Heart right ventricle (tissue), 16 donors: ENCODE data around the gene SH3TC1. TPM values are rescaled to one million over a fixed set of nuclear protein-coding genes. Genes with fewer than 3 reads are reported as not detected.

Experiments used
- ATAC-seq, 8 donors: fragments of 200-7000 bp; cut with Tn5 transposase; one replicate each; pipeline ENCODE4 v1.9.1; 2020; ENCODE audit warnings: mild to moderate bottlenecking in 8 of 8, moderate library complexity in 8 of 8, moderate number of reproducible peaks in 1 of 8
- DNase-seq, 2 donors: peaks; one replicate each; pipeline ENCODE4 v3.0.0-alpha.2; 2020
- H3K27ac ChIP-seq, 10 donors: fragments of 200-600 bp; sonication (generic) in 2 of 10; one replicate each; pipeline versions ENCODE4 v1.5.0 to v1.8.0; 2020 to 2022; ENCODE audit warnings: mild to moderate bottlenecking in 3 of 10
- H3K27me3 ChIP-seq, 7 donors: fragments of 200-600 bp; one replicate each; pipeline ENCODE4 v1.8.0; 2021 to 2022; ENCODE audit warnings: mild to moderate bottlenecking in 2 of 7
- H3K36me3 ChIP-seq, 9 donors: fragments of 200-600 bp; sonication (generic) in 1 of 9; one replicate each; pipeline versions ENCODE4 v1.5.0 to v1.8.0; 2020 to 2022; ENCODE audit warnings: mild to moderate bottlenecking in 2 of 9
- H3K4me1 ChIP-seq, 9 donors: fragments of 200-600 bp; sonication (generic) in 1 of 9; one replicate each; pipeline versions ENCODE4 v1.5.0 to v1.8.0; 2020 to 2022; ENCODE audit warnings: mild to moderate bottlenecking in 4 of 9
- H3K4me3 ChIP-seq, 10 donors: fragments of 200-600 bp; sonication (generic) in 2 of 10; one replicate each; pipeline versions ENCODE4 v1.5.0 to v1.8.0; 2020 to 2022; ENCODE audit warnings: mild to moderate bottlenecking in 7 of 10, moderate library complexity in 2 of 10
- H3K9me3 ChIP-seq, 11 donors: fragments of 200-600 bp in 10 of 11; sonication (generic) in 2 of 11; one replicate each; pipeline versions ENCODE4 v1.5.0 to v1.8.0; 2013 to 2022; ENCODE audit warnings: mild to moderate bottlenecking in 2 of 11, control low read depth in 1 of 11, moderate library complexity in 1 of 11
- CTCF ChIP-seq, 9 donors: fragments of 200-600 bp; sonication (generic) in 2 of 9; IDR thresholded peaks; one replicate each; pipeline versions ENCODE4 v1.5.0 to v1.8.0; 2021 to 2022; ENCODE audit warnings: antibody characterized with exemption in 9 of 9, mild to moderate bottlenecking in 5 of 9, moderate library complexity in 1 of 9
- WGBS, 2 donors: extraction: QIAGEN DNeasy Blood & Tissue Kit; methylation state at CpG; one replicate each; pipeline ENCODE4 v1.1.7; 2013; ENCODE audit warnings: inconsistent platforms in 1 of 2; 5-methylcytosine and 5-hydroxymethylcytosine counted together
- intact Hi-C, 10 donors: fragments of 100-400 bp; cut with DNase I; formaldehyde crosslinking; loops; one replicate each; pipeline versions ENCODE4 v1.11.1 to v1.14.2; 2022
- polyA plus RNA-seq, 2 donors: library from polyadenylated mRNA; stranded (reverse); fragments of 200-250 nt; gene quantifications; one replicate each; pipeline ENCODE4 v1.2.3, GENCODE V29; 2013
- total RNA-seq, 10 donors: library from RNA; stranded (reverse); fragmentation: NEBNext Ultra II Directional in 3 of 10; extraction: Animal tissue kit (Norgen Biotek cat#: 25700) in 3 of 10; gene quantifications; one replicate each; pipeline versions ENCODE4 v1.2.1 to v1.2.4, GENCODE V29; 2021 to 2023
- donor health status: Arrhythmogenic right ventricular cardiomyopathy.
- donor health status: ischemic (EF 13 %, LVEDD 7.1; RV severe dilation, severe dysfunction).
- donor health status: healthy with polysubstance abuse.
- donor health status: DM: no; HTN: yes; CAD: no.
- donor health status: DM: no; HTN: no; CAD: no.
- donor health status: ischemic (EF 25% LVEDD 6.9; RV normal size, moderate dysfunction).
- donor health status: ischemic (EF 25% LVEDD 5.7; RV mildly dilated, moderate dysfunction).
- donor health status: healthy.
- donor health status: DM: yes; HTN: yes; CAD: no.
- donor health status: Ischemic cardiomyopathy.
- donor health status: ischemic (EF 35%, LVEDD 5.7; RV mildly dilated, moderate dysfunction).
- donor health status: nonischemic (EF 11% LVEDD 7.7; RV severe dilation, severe dysfunction).
- donor health status: DM: yes; HTN: yes; CAD: no.
- donor health status: PGD.
- donor health status: ischemic (EF 29% LVEDD 5.4; RV normal size, mild dysfunction).
- donor health status: nonischemic (EF 23%, LVEDD 6.1; RV moderate dilation, normal function).

SH3TC1 gene
- total and polyA plus RNA-seq, 12 donors: 7.4 to 22.8 (median 11.2) TPM

DNA sequence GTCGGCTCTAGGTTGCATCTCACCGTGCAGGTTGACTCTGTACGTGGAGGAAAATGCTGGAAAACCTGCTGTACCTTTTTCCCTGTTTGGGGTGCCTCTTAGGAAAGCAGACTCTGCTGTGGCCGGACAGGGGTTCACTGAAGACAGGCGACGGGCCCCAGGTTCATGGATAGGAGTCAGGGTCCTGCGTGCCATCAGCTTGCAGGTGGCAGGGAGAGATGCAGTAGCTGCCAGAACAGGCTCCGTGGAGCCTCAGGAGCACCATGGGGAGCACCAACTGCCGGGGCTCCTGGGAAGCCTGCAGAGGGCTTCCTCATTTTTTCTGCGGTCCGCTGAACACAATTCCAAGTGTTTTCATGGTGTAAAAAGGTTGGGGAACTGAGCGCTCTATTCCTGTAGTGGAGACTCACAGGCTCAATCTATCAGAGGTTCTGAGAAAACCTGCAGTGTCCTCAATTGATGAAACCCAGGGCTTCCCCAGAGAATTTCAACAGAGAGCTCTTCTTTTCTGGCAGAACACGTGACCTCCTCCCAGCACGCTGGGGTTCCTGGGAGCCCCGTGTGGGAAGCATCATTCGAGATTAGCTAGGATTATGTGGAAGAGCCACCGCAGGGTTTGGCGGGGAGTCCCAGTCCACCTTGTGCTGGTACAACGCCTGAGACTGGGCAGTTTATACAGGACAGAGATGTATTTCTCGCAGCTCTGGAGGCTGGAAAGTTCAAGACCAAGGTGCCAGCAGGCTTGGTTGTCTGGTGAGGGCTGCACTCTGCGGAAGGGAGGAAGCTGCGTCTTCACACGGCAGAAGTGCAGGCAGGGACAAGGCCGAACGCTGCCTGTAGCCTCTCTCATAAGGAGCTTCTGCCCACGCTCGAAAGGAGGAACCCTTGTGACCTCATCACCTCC lies 72.1 kb downstream of the SH3TC1 start:
- H3K9me3 ChIP-seq: no peaks in the 10 kb centered on the region
- peak in 1 of 2 donors; percentile 12 for DNase-seq
- no peak for TF ChIP-seq CTCF (IDR thresholded peaks at IDR 0.05)
- WGBS, 2 donors: 76 to 79% methylated on average over 27 of the region's 27 CpGs
- peak overlapping the region; percentile 19 to 64 (median 54) for H3K4me3 ChIP-seq
- peaks cover 52 to 88% (median 66%) of the 10 kb centered on the region in 9 donors for H3K4me1 ChIP-seq
- H3K36me3 ChIP-seq: no peaks in the 10 kb centered on the region
- ATAC-seq: no peak
- peaks cover 0 to 17% (median 0%) of the 10 kb centered on the region in 7 donors for H3K27me3 ChIP-seq
- H3K27ac ChIP-seq: peak overlapping the region in 9 of 10 donors; percentile 19 to 86 (median 72)
- intact Hi-C loops: loop anchor here in 4 of 10 donors (5.0 to 10.0 kb wide), 3 partner anchors 46 to 134 kb away; no protein-coding TSS in a partner anchor

DNA sequence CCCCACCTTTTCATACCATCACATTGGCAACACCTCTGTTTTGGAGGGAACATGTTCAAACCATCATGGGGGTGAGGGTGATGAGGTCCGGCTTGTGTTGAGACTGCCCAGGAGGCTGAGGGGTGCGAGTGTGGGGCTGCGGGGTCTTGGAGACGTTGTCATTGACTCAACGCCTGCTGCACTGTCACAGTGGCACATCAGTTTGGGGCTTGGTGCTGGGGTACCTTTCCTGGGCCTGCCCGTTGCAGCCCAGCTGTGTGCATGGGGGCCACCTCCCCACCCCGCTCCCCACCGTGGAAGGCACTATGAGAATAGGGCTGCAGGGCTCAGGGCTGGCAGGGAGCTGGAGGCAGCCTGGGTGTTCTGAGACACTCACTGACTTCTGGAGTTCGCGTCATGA lies 72.7 kb downstream of the SH3TC1 start:
- Histone ChIP-seq H3K36me3 (no peaks in the 10 kb centered on the region), H3K27ac (peak overlapping the region in 8 of 10 donors; percentile 1 to 86 (median 74)), H3K9me3 (no peaks in the 10 kb centered on the region), H3K4me3 (peak overlapping the region in 9 of 10 donors; percentile 48 to 64 (median 55)), H3K27me3 (peaks cover 0 to 17% (median 0%) of the 10 kb centered on the region in 7 donors), H3K4me1 (peaks cover 57 to 90% (median 69%) of the 10 kb centered on the region in 9 donors)
- intact Hi-C loops: loop anchor here in 5 of 10 donors (2.0 to 10.0 kb wide), 4 partner anchors 45 to 133 kb away; no protein-coding TSS in a partner anchor
- WGBS, 2 donors: 88 to 89% methylated on average over 10 of the region's 10 CpGs
- DNase-seq (no peak), ATAC-seq (no peak)
- no peak for TF ChIP-seq CTCF (IDR thresholded peaks at IDR 0.05)

DNA sequence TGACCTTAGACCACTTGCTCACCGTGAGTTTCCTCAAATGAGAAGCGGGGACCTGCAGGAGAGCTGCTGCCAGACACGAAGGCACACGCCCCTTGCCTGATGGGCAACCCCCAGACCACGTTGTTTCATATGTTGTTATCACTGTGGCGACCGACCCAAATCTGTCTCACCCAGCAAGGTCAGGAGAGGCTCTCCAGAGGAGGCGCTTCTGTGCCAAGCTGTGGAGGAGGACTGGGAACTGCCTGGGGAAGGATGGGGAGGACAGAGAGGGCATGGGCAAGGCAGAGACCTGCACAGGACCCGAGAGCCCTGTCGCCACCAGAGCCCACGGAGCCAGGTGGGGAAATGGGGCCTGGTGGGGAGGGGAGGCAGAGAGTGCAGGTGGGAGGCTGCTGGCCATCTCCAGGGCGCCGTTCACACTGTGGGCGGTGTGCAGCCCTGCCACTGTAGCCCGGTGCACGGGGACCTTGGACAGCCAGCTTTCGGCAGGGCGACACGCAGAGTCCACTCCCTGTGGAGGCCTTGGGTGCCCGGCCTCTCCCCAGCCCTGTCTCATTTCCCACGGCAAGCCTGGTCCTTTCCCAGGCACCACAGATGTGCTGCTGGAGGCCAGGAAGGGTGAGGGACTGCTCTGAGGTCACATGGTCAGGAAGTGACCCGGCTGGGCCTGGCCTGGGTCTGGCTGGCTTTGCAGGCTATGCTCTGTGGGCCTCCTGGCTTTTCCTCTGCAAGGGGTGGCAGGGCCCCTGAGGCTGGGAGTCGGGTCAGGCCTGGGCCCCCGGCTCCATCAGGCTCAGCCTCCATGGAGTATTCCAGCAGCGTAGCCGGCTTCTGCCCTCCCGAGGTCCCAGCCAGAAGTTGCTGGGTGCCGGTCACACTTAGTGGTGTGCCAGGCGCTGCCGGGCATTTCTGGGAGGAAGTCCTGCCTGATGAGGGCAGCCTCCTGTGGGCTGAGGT lies 73.7 kb downstream of the SH3TC1 start:
- H3K4me1 ChIP-seq: peaks cover 58 to 90% (median 69%) of the 10 kb centered on the region in 9 donors
- whole genome bisulfite sequencing, 2 donors: 39 to 46% methylated on average over 30 of the region's 30 CpGs
- no peaks in the 10 kb centered on the region for H3K9me3 ChIP-seq
- DNase-seq (peak; percentile 56 to 58), ATAC-seq (peak; percentile 9 to 57 (median 48))
- TF ChIP-seq CTCF (IDR thresholded peaks at IDR 0.05): peak in 1 of 9 donors; percentile 11
- intact Hi-C loops: loop anchor here in 5 of 10 donors (2.0 to 10.0 kb wide), 4 partner anchors 45 to 132 kb away; no protein-coding TSS in a partner anchor
- H3K4me3 ChIP-seq: peak overlapping the region in 8 of 10 donors; percentile 48 to 64 (median 57)
- H3K27ac ChIP-seq: peak overlapping the region; percentile 69 to 86 (median 75)
- H3K27me3 ChIP-seq: peaks cover 0 to 17% (median 0%) of the 10 kb centered on the region in 7 donors
- H3K36me3 ChIP-seq: no peaks in the 10 kb centered on the region
